ENCODE data around the gene MBLAC1.
"Not testable (repeated sequence)": the region's sequence is repeated elsewhere in the genome, so short reads cannot be mapped to it uniquely, and the experiment has no call there.

The MBLAC1 gene

GRCh38 chr7:100124301-100125230, 2.2 kb upstream of the MBLAC1 start:
- DNase-seq = no peak

DNA sequence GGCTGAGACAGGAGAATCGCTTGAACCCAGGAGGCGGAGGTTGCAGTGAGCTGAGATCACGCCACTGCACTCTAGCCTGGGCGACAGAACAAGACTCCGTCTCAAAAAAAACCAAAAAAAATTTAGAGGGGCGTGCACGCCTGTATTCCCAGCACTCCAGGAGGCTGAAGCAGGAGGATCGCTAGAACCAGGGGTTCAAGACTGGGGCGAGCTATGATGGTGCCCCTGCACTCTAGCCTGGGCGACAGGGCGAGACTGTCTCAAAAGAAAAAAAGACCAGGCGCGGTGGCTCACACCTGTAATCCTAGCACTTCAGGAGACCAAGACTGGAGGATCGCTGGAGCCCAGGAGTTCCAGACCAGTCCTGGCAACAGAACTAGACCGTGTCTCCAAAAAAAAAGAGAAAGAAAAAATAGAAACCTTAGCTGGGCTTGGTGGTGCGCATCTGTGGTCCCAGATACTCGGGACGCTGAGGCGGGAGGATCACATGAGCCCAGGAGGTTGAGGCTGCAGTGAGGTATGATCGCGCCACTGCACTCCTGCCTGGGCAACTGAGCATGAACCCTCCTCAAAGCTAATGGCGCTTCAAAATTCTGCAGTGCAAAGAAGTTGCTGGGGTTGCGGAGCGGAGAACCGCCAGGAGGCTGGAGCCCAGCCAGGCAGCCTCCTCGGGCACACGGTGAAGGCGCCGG, 382 bp upstream of the MBLAC1 start:
- no peak for DNase-seq

GRCh38 chr7:100127866-100128636, 1.3 kb downstream of the MBLAC1 start:
- DNase-seq = no peak

GRCh38 chr7:100128637-100128963, 1.8 kb downstream of the MBLAC1 start:
- DNase-seq = no peak

DNA sequence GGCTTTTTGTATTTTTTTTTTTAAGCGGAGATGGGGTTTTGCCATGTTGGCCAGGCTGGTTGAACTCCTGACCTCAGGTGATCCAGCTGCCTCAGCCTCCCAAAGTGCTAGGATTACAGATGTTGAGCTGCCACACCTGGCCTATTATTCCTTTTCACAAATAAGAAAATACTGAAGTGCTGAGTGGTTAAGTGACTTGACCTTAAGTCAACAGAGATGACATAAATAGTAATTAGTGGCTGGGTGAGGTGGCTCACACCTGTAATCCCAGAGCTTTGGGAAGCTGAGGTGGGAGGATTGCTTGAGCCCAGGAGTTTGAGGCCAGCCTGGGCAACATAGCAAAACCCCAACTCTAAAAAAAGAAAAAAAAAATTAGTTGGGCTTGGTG, 3.4 kb downstream of the MBLAC1 start:
- not testable (repeated sequence) for DNase-seq

DNA sequence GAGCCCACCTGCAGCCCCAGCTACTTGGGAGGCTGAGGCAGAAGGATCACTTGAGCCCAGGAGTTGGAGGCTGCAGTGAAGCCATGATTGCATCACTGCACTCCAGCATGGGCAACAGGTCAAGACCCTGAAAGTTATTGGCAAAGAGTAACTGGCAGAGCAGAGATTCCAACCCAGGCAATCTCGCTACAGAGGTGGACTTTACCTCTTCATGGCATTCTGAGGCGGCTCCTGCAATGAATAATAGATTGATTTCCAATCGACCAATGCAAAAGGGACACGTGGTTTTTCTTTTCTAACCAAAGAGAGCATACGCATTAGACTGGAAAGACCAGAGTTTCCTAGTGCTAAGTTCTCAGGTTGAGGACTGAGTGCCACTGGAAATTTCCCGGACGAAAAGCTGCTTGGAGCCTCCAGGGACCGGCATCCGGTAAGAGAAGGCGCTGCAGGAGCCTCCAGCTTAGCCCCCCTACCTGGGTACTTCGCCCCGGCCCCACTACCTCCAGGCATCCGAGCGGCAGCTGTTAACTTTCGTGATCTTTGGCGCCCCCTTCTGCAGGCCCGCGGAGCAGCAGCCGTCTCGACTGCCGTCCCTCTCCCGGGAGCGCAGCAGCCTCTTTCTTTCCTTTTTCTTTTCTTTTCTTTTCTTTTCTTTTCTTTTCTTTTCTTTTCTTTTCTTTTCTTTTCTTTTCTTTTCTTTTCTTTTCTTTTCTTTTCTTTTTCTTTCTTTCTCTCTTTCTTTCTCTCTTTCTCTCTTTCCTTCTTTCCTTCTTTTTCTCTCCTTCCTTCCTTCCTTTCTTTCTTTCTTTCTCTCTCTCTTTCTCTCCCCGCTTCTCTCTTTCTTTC, 4.1 kb downstream of the MBLAC1 start:
- peak; percentile 71 for DNase-seq

DNA sequence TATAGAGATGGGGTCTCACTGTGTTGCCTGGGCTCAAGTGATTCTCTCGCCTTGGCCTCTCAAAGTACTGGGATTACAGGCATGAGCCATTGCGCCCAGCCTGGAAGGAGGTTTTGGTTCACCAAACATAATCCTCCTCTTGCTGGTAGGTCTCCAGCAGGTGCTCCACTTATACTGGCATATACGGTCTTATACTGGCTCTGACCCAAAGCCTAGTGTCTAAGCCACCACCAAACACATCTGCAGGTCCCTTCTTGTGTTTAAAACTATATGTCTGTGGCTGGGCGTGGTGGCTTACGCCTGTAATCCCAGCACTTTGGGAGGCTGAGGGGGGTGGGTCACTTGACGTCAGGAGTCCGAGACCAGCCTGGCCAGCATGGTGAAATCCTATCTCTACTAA, 5.4 kb downstream of the MBLAC1 start:
- no peak for DNase-seq

DNA sequence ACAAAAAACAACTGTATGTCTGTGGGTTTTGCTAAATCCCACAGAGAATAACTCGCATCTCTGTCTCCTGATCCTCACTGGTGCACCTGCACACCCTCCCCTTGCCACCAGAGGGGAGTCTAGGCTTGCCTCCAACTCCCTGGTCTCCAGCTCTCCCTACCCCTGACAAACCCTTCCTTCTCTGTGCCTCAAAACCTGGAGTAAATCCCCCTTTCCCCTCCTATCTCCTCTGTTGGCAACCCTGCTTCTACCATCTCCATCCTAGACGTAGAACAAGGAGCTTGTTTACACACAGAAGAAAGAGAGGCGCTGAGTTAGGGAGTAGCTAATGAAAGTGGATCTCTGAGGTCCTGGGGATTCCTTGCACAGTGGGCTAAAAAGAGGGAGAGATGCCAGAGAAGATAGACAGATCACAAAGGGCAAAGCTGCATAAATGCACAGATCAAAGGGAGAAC, 6.0 kb downstream of the MBLAC1 start:
- peak; percentile 60 for DNase-seq

DNA sequence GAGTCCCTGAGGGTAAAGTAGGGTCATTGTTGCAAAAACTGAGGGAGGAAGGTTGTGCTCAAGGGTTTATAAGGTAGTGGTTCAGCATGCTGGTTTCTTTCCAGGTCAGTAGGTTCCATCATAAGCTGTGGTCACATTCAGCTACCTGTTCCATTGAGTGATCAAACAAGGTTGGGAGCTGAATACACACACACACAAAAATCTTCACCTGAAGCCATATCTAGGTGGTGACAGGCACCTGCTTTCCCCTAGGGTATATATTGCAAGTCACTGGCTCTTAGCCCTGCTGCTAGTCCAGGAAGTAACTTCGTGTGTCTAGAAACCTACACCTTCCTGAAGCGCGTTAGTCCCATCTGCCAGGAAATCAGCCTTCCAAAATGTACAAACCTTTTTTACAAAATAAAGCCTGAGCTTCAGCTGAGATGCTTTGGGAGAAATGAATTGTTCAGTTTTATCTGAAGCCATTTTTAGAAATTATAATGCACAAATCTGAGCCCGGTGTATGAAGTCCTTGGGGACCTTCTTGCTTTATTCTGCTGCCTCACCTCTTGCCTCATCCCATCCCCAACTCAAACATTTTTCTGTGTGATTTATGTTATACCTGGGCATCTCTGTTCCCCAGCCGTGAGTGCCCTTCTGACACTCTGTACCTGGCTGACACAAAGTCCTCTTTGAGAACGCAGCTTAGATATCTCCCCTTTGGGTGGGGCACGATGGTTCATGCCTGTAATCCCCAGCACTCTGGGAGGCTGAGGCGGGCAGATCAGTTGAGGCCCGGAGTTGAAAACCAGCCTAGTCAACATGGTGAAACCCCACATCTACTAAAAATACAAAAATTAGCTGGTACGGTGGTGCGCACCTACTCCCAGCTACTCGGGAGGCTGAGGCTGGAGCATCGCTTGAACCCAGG, 11.3 kb downstream of the MBLAC1 start:
- no peak for DNase-seq

DNA sequence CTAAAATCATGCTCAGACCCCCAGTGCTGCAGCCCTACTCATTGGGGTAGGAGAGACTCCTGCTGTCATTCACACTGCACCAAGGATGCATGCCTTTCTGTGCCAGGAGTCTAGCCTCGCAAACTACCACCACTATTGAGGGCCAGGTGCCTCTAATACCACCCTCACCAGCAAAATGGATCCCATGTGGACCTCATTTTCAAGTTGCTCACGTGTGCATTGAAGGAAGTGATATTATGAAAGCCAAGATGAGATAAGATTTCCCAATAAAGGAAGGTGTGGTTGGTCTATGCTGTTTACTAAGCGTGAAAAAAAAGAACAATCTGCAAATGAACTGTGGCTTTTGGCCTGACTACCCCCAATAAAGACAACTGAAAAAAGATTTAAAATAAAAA, 14.8 kb downstream of the MBLAC1 start:
- peak; percentile 35 for DNase-seq

DNA sequence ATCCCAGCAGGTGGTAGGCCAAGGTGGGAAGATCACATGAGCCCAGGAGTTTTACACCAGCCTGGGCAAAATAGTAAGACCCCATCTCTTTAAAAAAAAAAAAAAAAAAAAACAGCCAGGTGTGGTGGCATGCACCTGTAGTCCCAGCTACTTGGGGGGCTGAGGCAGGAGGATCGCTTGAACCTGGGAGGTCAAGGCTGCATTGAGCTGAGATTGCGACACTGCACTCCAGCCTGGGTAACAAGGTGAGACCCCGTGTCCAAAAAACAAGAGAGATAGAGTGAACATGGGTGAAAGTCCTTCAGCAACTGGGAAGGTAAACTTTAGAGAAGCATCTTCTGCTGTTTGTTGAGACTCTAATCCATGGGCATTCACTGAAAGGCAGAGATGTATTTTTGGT, 15.7 kb downstream of the MBLAC1 start:
- DNase-seq = no peak

DNA sequence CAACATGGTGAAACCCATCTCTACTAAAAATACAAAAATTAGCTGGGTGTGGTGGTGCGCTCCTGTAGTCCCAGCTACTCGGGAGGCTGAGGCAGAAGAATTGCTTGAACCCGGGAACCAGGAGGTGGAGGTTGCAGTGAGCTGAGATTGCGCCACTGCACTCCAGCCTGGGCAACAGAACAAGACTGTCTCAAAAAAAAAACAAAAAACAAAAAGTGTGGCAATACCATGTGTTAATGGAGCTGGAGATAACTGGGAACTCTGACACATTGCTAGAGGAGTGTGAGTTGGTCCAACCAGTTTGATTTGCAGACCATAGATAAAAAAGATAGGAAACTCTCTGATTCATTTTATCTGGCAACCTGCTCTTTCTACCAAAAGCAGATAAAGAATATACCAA, 19.6 kb downstream of the MBLAC1 start:
- DNase-seq = not testable (repeated sequence)

- no peak for DNase-seq
These were observed 20.5 kb downstream of the MBLAC1 start for GRCh38 chr7:100147278-100147677.

DNA sequence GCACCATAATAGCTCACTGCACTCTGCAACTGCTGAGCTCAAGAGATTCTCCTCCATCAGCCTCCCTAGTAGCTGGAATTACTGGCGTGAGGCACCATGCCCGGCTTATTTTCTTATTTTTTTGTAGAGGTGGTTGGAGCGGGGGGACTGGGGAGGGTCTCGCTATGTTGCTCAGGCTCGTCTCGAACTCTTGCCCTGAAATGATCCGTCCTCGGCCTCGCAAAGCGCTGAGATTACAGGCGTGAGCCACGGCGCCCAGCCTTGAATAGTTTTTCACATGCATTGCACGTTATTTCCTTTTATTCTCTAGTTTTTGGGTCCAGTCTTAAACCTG, 21.4 kb downstream of the MBLAC1 start:
- no peak for DNase-seq

GRCh38 chr7:100148559-100149328, 22.0 kb downstream of the MBLAC1 start, which contains the start of gene LAMTOR4:
TSS of gene LAMTOR4 (plus strand) at chr7:100148918. CDS start at chr7:100148973, 55 bp downstream.
- peak; percentile 100 for DNase-seq

DNA sequence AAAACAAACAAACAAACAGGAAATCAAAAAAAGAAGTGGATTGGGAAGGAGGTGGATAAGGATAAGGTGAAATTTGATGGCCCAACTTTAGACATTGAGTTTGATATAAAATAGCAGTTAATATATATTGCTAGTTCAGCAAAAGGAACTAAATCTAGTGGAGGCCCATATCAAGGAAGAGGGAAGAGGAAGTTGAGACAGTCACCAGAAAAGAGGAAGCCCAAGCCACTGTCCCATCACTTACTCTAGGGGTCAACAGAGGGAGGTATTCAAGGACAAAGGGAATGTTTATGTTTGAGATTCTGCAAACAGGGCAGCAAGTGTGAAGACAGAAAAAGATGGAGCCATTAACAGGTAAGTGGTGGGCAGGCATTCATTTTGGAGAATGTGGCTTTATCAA, 25.6 kb downstream of the MBLAC1 start:
- DNase-seq = no peak

GRCh38 chr7:100152937-100153666, 26.3 kb downstream of the MBLAC1 start:
- DNase-seq = no peak

DNA sequence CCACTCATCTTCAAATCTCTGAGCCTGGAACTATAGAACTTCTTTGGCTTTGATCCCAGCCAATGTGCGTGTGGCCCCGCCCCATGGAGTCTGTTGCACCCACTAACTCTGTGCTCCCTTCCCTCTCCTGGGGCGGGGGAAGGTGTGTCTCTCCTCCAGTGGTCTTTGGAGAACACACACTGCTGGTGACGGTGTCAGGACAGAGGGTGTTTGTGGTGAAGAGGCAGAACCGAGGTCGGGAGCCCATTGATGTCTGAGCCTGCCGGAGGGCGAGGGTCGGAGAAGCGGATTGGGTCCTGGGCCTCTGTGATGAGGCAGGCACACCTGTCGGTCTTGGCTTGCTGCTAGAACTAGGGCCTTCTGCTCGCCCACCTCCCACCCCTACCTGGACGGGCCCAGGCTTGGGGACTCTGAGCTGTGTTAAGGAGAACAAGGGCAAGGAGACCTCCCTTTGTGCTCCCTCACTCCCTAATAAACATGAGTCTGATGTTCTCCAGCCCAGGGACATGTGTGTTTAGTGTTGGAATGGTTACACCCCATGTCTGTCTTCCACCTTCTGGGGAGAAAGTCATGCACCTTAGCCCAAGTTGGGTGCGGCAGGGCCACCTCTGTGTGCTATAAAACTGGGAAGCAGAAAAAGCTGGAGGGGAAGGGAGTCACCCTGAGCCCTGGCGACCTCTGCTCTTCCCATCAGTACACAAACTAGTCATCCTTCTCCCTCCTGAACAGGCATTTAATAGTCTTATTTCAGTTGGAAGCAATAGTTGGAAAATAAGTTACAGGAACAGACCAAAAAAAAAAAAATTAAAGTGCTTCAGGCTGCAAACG, 27.2 kb downstream of the MBLAC1 start:
- no peak for DNase-seq
